GM19328 (cell line): ENCODE data around the gene HOXA6.

ENCODE experiments used
- ATAC-seq: cut with Tn5 transposase; IDR thresholded peaks from one replicate; pipeline ENCODE4 v1.9.1; 2021; ENCODE audit warnings: mild to moderate bottlenecking, moderate library complexity; ENCODE audit not compliant: unreplicated experiment

The HOXA6 gene

DNA sequence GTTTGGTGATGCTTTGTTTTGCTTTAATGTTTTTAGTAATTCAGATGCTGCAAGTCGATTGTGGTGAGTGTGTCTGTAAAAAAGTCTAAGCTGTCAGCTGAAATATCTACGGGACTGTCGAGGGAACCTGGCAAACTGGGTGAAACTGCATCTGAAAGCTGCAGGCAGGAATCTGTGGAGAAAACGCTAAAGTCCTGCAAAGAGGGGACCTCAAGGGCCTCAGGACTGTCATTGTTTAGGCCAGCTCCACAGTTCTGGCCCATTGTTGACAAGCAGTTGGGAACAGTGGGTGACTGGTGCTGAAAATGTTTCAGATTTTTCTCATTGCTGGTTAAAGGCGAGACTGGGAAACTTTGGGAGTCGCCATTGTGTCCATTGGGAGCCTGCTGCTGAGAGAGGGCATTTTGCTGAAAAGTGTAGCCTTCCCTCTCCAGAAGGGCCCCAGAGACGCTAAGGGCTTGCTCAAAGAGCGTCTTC, 46.8 kb downstream of the HOXA6 start:
- ATAC-seq = no peak

GRCh38 chr7:27099453-27100370, 47.9 kb downstream of the HOXA6 start:
- ATAC-seq = no peak

GRCh38 chr7:27098578-27099451, 48.8 kb downstream of the HOXA6 start:
- ATAC-seq = no peak

DNA sequence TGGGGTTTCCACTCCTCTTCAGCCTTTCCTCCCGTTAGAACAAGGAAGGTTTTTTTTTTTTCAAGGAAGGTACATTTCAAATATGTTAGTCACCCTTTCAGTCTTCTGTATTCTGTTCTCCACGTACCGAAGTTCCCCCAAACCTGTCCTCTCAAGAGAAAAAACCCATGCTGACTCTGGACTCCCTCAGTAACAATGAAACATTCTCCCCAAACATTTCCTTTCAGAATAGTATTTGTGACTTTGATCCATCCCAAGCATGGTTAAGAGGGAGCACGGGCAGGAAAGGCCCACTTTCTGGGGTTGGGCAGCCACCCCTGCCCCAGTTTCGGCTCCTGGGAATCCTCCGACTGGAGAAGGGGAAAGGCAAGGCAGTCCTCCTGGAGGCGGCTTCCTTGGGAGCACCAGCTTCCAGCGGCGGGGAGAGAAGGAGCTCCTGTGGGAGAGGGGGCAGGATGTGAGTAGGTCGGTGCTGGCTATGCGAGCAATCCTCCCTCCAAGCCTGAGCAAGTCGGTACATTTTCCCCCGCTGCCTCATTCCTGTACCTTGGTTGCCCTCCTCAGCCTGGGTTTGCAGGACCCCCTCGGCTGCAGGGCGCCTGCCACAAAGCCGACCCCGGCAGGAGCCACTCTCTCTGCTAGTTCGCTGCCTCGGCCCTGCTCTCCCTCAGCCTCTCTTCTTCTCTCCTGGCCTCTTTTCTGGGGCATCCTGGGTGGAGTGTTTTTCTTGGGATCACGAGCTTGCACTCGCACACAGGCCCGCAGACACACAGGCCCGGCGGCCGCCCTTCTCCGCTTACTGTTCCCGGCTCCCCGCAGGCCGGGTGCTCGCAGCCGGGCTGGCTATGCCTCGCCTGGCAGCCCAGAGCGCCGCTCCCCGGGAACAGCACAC, 49.6 kb downstream of the HOXA6 start:
- no peak for ATAC-seq

DNA sequence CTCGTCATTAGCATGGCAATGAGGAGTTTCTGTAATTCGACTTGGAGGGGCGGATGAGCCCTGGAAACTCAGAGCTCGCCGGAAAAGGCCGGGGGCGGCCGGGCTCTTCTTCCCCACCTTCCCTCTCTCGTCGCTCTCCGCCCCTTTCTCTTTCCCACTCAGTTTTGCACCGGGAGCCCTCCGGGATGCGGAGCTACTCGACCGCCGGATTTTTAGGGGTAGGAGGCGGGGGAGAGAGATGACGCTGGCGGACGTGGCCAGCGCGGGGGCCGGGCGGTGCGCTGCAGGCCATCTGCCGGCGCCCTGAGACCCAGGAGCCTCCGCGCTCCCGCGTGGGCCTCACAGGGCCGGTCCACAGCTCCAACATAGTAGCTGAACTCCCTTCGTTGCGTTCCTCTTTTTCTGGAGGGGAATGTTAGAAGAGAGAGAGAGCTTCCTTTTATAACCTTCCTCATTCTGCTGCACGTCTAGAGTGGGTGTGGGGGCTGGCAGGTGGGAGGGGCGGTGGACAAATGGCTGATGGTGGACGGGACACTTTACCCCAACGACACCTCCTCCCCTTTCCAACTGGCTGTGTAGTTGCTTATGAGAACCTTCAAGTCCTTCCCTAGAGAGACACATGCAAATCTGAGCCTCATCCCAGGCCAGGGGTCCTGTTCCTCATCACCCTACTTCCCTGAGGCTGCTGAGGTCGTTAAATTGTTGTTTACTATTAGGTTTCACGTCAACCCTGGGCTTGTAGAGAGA, 50.6 kb downstream of the HOXA6 start:
- no peak for ATAC-seq

- ATAC-seq = peak; percentile 82
These were observed 51.4 kb downstream of the HOXA6 start, which contains the start of gene HOXA1 for GRCh38 chr7:27095897-27096767. Gene HOXA1 (minus strand): TSS chr7:27096000. CDS start chr7:27095912, 88 bp downstream.
